ENCODE measurements around the gene GPRASP3.

GPRASP3 gene

GRCh38 chrX:102765217-102765616, 44.7 kb downstream of the GPRASP3 start:
- peak; percentile 51 for DNase-seq

DNA sequence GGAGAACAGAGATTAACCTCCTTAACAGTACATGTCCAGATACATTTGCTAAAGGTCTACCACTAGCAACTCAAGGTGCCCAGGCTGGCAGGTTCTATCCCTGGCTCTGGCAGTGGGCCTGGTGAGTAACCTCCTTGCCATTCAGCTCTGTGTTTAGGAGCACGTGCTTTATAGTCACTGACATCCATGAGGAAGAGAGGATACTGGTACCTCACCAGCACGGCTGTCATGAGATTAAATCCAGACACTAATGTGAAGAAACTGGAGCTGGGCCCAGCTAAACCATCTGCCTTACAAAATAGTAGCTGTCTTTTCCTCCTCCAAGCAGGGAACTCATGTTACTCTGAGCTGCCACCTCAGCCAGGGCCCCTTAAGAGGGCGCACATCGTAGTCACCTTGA, 45.3 kb downstream of the GPRASP3 start:
- DNase-seq = peak; percentile 19

DNA sequence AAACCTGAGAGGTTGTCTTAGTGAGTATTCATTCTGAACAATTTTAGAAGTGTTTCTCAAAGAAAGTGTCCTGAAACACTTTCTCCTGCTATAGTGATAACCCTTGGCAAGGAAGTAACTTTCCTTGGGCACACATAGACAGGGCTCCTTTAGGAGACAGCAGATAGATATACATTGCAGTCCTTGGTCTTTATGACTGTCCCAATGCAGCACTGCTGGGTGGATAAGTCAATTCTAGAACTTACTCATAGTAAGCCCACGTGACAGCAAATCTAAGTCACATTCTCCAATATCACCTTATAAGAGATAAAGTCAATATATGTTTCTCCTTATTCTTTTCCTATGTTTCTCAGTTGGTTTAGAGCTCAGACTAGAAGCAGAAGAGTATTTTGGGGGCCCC, 46.7 kb downstream of the GPRASP3 start:
- no peak for DNase-seq

GRCh38 chrX:102768987-102769761, 48.6 kb downstream of the GPRASP3 start:
- peak; percentile 87 for DNase-seq
